Stimulated activated CD8-positive, alpha-beta memory T cell treated with anti-CD3 and anti-CD28 coated beads, Interleukin-2, amount 100 ng/mL, for 1 hour (primary cell): ENCODE measurements around the gene ZNF774.
"Not testable (repeated sequence)": the region's sequence is repeated elsewhere in the genome, so short reads cannot be mapped to it uniquely, and the experiment has no call there.

ENCODE experiments used
- DNase-seq, 2 donors: peaks; one replicate each; pipeline ENCODE4 v3.0.0-alpha.2; 2020; ENCODE audit warnings: low read depth in 2 of 2

ZNF774 gene

DNA sequence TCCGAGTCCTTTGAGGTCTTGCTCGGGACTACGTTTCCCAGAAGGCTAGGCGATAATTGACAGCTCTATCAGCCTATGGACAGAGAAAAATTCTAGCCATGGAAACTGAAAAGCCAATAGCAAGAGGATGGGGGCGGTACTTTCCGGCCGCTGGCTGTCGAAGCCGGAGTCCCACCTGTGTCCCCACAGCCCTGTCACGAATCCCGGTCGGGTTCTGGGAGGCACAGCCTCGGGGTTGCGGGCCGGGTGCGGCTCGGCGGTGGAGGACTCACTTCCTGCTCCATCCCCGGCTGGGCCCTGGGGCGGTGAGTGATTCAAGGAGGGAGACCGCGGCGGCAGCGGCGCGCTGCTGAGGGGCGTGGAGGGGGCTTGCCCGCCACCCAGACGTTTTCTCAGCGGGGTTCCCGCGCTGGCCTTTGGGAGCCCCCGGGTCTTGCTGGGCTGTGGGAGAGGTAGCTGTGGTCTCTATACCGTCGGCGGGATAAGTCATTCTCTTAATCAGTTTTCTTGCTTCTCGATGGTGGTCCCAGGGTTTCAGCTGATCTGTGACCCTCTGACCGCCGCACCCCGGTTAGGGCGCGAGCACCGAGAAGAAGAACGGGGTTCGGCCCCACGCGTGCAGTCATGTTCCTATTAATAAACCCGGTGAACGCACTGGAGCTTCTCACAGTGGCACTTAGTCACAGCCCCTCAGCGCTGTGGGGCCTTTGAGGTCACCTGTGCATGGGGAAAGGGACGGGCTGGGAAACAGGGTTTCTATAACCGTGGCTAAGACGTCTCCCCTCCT, at the start of gene ZNF774:
TSS of gene ZNF774 (plus strand) at position 178 of the 787 bp plus-strand sequence. CDS start 2,377 bp downstream, outside the sequence.
- DNase-seq, result peak; percentile 68 to 75

DNA sequence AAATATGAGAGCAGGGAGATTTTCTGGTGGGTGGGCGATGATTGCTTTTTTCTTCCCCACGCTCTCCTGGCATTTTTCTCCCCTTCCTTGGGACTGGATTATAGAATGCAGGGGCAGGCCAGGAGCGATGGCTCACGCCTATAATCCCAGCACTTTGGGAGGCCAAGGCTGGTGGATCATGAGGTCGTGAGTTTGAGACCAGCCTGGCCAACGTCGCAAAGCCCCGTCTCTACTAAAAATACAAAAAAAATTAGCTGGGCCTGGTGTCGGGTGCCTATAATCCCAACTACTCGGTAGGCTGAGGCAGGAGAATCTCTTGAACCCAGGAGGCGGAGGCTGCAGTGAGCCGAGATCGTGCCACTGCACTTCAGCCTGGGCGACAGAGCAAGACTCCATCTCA, 46.7 kb upstream of the ZNF774 start:
- not testable (repeated sequence) for DNase-seq

DNA sequence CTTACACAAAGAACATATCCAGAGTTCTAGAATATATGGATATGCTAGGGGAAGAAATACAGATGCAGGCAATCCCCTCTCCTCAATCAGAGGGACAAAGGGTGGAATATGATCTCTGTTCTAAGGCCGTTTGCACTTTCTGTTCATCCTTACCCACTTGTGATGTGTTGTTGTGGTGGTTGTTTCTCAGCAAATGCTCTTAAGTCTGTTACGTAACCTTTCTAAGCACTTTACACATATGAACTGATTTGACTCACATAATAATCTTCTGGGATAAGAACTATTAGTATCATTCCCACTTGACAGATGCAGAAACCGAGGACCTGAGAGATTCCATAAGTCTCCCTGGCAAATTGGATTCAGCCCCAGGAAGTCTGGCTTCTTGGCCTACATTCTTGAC, 46.2 kb upstream of the ZNF774 start:
- no peak for DNase-seq

DNA sequence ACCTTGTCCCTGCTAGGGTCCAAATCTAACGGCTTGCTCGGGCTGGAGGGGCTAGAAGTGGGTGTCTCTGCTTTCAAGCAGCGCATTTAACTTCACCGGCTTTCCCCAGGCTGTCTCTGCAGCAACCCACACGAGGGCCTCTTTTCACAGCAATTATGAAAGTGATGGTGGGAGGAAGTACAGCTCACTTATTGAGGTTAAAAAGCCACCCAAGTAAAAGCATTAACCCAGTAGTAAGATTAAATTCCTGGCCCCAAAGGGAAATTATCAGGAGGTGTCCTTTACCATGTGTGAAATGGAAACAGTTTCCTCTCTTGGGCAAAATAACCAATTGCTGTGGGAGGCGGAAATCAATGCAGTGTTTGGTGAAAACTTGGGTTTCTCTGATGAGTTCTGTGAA, 45.5 kb upstream of the ZNF774 start:
- no peak for DNase-seq

DNA sequence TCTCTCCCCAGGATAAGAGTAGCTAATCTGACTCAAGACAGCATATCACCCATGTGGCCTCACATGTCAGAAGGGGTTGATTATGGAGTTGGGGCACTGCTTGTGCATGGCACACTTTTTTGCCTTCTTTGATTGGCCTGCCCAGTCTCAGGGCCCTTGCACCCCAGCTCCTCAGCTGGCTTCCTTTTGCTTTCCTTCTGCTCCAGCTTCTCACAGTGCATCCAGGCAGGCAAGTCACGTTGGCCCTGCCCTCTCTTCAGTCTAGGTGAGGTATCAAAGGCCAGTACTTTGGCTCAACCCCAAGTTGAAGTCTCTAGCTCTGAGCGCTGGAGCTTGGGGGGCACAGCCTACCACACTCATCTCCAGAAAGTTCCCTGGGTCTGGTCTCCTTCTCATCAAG, 44.4 kb upstream of the ZNF774 start:
- DNase-seq, result no peak

DNA sequence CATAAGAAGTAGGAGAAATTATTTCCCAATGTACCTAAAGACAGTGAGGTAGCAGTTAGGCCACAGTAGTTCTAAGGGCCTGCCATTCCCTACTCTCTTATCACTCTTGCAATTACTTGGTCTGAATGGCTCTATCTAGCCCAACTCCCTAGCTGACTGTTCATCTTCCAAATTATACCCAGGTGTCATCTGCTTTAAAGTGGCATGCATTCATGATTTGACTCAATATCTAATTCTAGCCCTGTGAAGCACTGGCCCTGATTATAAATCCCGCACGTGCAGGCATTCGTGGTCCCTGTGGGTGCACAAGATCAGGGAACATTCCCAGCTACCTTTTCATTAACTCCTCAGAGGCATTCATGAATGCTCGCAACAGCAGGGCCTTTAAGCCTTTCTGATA, 43.1 kb upstream of the ZNF774 start:
- DNase-seq, result no peak

DNA sequence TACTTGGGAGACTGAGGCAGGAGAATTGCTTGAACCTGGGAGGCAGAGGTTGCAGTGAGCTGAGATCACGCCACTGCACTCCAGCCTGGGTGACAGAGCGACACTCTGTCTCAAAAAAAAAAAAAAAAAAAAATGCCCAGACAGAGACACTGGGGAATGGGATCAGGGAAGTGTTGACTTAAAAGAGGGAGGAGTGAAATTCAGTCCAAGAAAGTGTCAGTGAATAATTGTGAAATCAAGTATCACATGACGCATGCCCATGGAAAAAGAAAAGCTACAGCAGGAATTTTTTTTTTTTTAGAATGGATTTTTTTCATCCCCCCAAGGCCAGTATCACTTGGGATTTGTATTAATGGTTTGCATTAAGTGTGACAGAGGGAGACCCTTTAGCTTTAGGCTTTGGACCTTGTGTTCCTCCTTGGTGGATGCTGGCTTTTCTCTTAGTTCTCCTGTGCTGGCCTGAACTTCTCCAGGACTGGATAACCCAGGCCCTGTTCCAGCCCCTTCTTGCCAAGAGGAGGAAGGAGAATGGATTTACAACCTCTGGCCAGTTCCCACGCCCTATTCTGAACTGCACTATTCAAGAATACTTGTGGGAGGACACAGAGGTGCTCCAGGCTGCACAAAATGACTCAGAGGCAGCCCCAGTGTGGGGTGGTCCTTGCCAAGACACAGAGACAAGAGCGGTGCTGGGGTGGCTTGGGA, 36.7 kb upstream of the ZNF774 start:
- DNase-seq, result no peak

DNA sequence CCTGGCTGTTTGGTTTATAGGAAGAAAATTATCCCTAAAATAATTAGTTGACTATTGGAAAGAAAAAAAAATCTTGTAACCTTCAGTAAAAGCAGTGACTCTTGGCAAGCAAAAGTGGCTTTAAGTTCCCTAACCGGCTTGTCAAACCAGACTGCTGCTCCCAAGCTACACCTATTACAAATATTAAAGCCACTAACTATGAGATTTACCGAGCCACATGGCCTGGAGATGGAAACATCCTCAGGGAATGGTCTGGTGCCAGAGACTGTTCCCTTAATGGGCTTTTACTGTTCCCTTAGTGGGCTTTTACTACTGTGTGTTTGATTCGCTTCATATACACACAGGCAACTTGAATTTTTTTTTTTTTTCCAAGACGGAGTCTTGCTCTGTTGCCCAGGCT, 35.9 kb upstream of the ZNF774 start:
- DNase-seq, result no peak

DNA sequence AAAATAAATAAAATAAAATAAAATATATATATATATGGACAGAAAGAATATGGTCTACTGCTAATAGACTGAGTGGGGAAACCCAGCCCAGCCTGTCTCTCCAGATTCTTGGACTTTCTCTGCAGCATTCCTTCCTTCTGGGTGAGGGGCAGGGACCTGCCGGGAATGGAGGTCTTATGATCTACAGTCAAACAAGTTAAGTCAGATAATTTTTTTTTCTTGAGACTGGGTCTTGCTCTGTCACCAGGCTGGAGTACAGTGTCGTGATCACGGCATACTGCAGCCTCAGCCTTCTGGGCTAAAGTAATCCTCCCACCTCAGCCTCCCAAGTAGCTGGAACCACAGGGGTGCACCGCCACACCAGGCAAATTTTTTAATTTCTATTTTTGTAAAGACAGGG, 33.5 kb upstream of the ZNF774 start:
- no peak for DNase-seq

DNA sequence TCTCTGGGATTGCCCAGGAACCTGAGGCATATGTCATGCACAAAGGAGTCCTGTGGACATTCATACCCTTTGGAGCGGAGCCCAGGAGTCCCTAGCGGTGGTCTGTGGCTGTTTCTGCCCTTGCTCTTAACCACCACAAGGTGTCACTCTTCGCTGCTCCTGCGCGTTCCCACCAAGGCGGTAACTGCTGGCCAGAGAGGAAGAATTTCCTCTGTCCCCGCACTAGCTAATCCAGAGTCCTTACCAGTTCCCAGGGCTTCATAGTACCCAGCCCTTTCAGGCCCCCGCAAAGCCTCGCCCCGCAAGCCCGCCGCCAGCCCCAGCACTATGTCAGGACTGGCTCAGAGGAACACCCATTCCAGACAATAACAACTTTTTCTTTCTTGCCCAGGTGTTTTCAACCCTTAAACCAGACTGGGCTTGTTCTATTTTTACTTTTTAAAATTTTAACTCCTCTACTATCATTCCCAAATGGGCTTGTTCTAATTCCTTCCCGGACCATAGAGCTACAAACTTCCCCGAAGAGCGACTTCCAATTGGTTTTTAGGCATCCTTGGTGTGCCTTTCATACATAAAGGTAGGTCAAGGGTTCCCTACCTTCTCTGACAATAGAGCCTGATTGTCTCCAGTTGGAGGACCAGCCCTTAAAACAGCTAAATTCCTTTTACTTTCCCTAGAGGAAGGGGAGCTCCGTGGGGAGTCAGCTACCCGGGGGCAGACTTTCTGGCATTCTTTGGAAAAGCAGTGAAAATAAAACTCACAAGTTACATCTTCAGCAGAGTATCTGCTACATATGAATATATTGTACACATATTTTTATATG, 31.8 kb upstream of the ZNF774 start:
- peak; percentile 36 to 38 for DNase-seq

DNA sequence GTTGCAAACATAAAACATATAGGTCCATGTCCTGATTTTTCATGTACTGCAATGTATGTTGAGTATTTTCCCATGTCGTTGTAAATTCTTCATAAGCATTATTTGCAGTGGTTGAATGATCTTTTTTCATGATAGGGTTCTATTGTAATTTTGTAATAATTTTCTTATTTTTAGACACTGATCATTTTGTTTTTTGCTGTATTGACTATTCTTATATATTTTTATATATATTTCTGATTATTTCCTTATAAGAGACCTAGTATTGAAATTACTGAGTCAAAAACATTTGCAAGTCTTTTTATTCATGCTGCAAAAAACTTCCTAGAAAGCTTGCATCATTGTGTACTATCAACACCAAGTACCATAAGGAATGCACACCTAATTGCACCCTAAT, 31.2 kb upstream of the ZNF774 start:
- DNase-seq, result no peak

DNA sequence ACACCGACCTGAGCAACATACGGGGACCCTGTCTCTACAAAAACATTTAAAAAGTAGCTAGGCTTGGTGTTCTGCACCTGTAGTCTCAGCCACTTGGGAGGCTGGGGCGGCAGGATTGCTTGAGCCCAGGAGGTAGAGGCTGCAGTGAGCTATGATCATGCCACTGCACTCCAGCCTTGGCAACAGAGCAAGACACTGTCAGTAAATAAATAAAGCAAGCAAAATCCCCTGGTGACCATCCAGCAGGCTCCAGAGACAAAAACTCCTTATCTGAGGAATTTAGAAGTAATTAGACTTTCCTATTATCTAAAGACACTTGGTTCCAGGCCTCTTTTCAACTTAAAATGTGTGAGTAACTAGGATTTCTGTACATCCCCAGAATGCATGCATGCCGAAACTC, 29.5 kb upstream of the ZNF774 start:
- DNase-seq, result no peak

DNA sequence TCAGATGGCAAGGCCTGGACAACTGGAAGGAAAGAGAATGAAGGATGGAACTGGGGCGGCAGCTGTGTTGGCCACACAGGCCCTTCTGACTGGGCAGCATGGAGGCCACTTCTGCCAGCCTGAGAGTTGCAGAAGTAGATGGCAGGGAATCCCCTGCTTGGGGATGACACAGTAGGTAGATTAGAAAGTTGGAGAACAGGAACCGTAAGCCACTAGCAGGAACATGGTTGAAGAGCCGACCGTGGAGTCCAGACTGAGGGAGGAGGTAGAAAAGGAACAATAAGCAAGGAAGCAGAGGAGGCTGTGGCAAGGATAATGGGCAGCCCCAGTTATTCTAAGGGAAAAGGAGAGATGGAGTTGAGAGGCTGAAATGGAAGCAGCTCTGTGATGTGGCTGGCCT, 26.4 kb upstream of the ZNF774 start:
- DNase-seq, result no peak

DNA sequence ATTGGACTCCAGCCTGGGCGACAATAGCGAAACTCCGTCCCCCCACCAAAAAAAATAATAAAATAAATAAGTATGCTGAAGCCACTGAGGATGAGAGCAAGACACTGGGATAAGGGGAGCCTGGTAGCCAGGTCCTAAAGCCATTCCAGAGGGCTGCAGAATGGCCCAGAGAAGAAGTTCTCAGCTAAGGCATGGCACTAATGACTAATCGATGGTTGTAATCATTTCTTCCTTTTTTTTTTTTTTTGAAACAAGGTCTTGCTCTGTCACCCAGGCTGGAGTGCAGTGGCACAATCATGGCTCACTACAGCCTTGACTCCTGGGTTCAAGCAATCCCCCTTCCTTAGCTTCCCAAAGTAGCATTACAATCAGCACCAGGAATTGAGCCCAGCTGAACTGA, 25.6 kb upstream of the ZNF774 start:
- DNase-seq, result no peak

DNA sequence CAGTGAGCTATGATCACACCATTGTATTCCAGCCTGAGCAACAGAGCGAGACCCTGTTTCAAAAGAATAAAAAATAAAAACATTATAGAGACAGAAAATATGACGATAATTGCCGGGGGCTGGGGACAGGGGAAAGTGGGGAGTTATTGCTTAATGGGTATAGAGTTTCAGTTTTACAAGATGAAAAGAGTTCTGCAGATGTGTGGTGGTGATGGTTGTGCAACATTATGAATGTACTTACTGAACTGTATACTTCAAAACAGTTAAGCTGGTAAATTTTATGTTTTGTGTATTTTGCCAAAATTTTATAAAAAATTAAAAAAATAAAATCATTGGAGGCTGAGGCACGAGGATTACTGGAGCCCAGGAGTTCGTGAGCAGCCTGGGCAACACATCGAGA, 24.8 kb upstream of the ZNF774 start:
- DNase-seq, result no peak

DNA sequence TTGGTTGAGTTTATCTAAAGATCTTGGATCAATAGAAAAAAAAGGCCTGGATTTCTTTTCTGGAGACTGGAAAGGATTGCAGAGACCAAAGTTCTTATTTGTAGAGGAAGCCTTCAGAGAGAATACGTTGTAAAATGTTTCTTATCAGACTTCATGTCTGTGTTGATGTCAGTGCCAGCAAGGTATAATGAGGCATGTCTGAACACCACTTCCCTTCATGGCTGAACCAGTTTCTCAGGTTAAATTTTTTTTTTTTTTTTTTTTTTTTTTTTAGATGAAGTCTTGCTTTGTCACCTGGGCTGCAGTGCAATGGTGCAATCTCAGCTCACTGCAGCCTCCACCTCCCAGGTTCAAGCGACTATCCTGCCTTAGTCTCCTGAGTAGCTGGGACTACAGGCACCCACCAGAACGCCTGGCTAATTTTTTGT, 17.8 kb upstream of the ZNF774 start:
- no peak for DNase-seq

DNA sequence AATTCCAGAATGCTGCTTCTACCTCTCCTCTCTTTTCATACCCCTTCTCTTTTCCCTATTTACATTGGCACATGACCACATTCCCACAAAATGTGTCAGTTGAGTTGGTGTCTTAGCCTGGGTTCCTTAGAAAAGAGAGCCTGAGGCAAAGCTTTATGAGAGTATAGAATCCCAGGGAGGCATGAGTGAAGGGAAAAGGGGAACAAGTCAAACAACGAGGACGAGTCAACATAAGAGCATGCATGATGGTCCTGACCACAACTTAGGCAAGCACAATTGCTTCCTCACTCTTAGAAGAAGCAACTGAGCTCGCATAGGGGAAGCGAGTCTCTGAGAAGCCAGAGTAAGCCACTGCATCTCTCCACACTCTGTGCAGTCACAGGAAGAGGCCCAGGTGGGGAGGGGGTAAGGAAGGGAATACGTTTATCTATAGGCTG, 15.4 kb upstream of the ZNF774 start:
- DNase-seq, result no peak

DNA sequence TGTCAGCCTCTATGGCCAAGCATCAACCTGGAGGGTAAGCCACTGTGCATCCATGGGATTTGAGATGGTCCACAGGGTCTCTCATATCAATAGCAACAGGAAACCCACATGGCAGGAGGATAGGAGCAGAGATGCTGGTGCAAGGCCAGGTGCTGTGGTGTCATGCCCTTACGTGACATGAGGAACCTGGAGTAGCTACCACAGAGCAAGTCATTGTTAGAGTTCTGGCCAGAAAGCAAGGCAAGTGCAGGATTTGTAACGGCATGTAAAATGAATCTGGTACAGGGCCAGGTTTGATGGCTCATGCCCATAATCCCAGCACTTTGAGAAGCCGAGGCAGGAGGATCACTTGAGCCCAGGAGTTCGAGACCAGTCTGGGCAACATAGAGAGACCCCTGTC, 14.8 kb upstream of the ZNF774 start:
- no peak for DNase-seq

DNA sequence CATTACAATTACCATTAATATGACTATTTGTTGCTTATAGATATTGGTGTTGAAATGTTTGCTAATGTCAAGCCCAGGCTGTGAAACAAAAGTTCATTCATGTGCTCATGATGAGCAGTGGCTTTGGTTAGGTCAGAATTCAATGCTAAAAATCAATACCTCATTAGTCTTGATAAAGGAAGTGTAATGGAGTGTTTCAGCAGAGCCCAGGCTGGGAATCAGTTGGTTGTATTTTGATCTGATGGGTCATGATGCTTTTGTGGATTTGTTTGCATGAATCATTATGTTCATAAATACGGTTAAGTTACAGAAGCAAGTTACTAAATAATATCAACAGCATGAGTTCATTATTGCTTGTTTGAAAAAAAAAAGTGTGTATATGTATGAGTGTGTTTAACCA, 13.6 kb upstream of the ZNF774 start:
- DNase-seq, result no peak

DNA sequence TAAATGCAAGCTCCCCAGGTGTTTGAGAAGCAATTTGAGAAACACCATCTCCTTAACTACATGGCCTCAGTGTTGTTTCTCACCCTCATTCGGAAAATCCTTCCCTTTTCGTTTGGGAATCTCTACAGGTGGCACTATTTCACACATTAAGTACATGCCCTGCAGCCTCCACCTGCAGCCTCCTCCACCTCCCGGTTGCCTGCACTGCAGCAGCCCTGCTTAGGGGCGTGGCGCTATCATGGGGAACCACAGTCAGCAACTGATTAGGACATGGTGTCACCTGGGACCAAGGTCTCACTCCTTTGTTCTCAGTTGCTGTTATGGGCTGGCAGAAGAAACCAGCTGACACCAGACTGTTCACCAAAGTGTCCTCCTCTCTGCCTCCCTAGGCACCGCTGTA, 11.7 kb upstream of the ZNF774 start:
- no peak for DNase-seq

DNA sequence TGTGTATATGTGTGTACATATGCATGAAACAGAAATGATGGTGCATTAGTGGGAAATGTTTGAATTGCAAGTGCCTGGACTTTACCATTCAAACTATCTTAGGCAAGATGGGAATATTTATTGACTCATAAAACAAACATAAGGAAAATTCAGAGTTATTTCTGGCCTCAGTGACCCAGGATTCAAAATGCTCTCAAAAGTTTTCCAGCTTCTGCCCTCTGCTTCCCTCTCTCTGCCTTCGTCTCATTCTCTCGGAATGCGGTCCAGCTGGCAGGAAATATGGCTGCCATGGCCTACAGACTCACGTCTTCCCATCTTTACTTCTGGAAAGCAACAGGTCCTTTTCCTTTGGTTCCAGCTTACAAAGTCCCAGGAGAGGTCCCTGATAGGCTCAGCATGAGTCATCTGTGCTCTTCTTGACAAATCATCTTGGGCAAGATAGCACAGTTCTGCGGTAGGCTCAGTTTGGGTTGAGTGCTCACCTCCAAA, 8.7 kb upstream of the ZNF774 start:
- no peak for DNase-seq

DNA sequence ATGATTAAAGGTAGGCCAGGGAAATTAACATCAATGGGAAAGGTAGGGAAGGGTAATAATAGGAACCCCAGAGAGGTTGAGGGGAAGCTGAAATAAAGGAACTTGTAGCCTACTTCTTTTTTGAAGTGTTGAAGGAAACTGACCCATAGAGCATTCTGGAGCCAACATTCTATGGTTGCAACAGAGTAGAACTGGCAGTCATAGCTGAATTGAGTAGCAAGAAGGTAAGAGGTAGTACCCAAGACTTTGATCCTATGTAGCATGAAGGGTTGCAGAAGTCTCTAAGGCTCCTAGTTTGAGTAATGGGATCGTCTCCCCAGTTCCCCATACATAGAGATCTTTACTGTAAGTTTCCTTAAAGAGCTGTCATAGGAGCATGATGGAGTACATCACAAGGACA, 7.4 kb upstream of the ZNF774 start:
- DNase-seq, result no peak
